ENCODE measurements around the gene MYCL.

The MYCL gene, protein sequence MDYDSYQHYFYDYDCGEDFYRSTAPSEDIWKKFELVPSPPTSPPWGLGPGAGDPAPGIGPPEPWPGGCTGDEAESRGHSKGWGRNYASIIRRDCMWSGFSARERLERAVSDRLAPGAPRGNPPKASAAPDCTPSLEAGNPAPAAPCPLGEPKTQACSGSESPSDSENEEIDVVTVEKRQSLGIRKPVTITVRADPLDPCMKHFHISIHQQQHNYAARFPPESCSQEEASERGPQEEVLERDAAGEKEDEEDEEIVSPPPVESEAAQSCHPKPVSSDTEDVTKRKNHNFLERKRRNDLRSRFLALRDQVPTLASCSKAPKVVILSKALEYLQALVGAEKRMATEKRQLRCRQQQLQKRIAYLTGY

GRCh38 chr1:39901714-39902459 is at the start of gene MYCL:
Gene MYCL (minus strand): TSS chr1:39901917. CDS start chr1:39901434, 483 bp downstream.
- H2AFZ ChIP-seq (ENCODE audit: low read length, unreplicated experiment), result peak within 1 kb of the TSS; percentile 95
- H3K4me3 ChIP-seq (ENCODE audit: low read depth, low read length), result peak within 1 kb of the TSS; percentile 79
- no peaks in the 10 kb centered on the region for H3K36me3 ChIP-seq (ENCODE audit: insufficient read depth, low read length)
- H3K79me2 ChIP-seq (ENCODE audit: control insufficient read depth, insufficient read depth, low read length, unreplicated experiment), result no peaks in the 10 kb centered on the region
- peaks cover 4% of the 10 kb centered on the region for H3K4me1 ChIP-seq (ENCODE audit: control insufficient read depth, insufficient read depth, low read length, unreplicated experiment)
- H3K27me3 ChIP-seq (ENCODE audit: insufficient read depth, low read length), result peaks cover 64% of the 10 kb centered on the region
- no peak within 1 kb of the TSS for H3K27ac ChIP-seq (ENCODE audit: low read depth, low read length)

- no peaks in the 10 kb centered on the region for H3K79me2 ChIP-seq (ENCODE audit: control insufficient read depth, insufficient read depth, low read length, unreplicated experiment)
- peaks cover 5% of the 10 kb centered on the region for H3K4me1 ChIP-seq (ENCODE audit: control insufficient read depth, insufficient read depth, low read length, unreplicated experiment)
- H3K27me3 ChIP-seq (ENCODE audit: insufficient read depth, low read length), result no peaks in the 10 kb centered on the region; the same call in 1 of the 2 replicates
- no peak overlapping the region for H2AFZ ChIP-seq (ENCODE audit: low read length, unreplicated experiment)
- no peak overlapping the region for H3K4me3 ChIP-seq (ENCODE audit: low read depth, low read length)
- no peaks in the 10 kb centered on the region for H3K36me3 ChIP-seq (ENCODE audit: insufficient read depth, low read length)
- no peak overlapping the region for H3K27ac ChIP-seq (ENCODE audit: low read depth, low read length)
These were observed 48.2 kb upstream of the MYCL start for GRCh38 chr1:39949891-39950290.

DNA sequence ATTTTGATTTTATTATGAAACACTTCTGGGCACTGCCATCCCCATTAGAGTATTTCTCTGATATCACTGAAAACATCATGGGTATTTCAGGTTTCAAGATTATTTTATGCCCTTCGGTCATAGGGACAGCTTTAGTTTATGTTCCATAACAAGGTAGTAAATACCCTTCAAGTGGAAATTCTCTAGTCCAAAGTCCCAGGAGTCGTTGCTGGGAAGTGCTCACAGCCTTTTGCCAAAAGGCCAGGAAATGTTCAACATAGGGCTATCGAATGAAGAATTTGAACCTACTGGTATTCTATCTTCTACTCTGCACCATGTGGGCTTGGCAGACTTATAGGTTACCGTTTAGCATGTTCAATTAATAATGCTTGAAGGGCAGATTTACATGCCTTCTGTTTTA is 45.5 kb upstream of the MYCL start:
- peaks cover 6% of the 10 kb centered on the region; the same call in 1 of the 2 replicates for H3K27me3 ChIP-seq (ENCODE audit: insufficient read depth, low read length)
- no peaks in the 10 kb centered on the region for H3K4me1 ChIP-seq (ENCODE audit: control insufficient read depth, insufficient read depth, low read length, unreplicated experiment)
- no peak overlapping the region for H3K27ac ChIP-seq (ENCODE audit: low read depth, low read length)

DNA sequence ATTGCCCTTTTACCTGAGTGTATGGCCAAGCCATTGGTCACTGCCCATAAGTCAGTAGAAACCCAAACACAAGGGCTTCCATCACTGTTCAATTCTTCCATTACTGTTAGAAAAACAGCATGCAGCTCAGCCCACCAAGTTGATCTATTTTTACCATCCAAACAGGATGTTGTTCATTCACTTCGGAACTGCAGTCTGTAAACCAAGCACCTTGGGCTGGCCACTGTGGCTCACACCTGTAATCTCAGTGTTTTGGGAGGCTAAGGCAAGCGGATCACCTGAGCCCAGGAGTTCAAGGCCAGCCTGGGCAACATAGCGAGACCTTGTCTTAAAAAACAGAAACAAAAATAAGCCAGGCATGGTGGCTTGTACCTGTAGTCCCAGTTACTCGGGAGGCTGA is 44.5 kb upstream of the MYCL start:
- H3K27ac ChIP-seq (ENCODE audit: low read depth, low read length), result no peak overlapping the region
- H2AFZ ChIP-seq (ENCODE audit: low read length, unreplicated experiment), result no peak overlapping the region
- no peaks in the 10 kb centered on the region for H3K4me1 ChIP-seq (ENCODE audit: control insufficient read depth, insufficient read depth, low read length, unreplicated experiment)
- no peaks in the 10 kb centered on the region for H3K36me3 ChIP-seq (ENCODE audit: insufficient read depth, low read length)
- H3K27me3 ChIP-seq (ENCODE audit: insufficient read depth, low read length), result peaks cover 6% of the 10 kb centered on the region; the same call in 1 of the 2 replicates
- no peaks in the 10 kb centered on the region for H3K79me2 ChIP-seq (ENCODE audit: control insufficient read depth, insufficient read depth, low read length, unreplicated experiment)
- H3K4me3 ChIP-seq (ENCODE audit: low read depth, low read length), result no peak overlapping the region

More for the DNA sequence above, 45.5 kb upstream of the MYCL start:
- no peak overlapping the region for H3K4me3 ChIP-seq (ENCODE audit: low read depth, low read length)
- H2AFZ ChIP-seq (ENCODE audit: low read length, unreplicated experiment), result no peak overlapping the region
- no peaks in the 10 kb centered on the region for H3K36me3 ChIP-seq (ENCODE audit: insufficient read depth, low read length)
- no peaks in the 10 kb centered on the region for H3K79me2 ChIP-seq (ENCODE audit: control insufficient read depth, insufficient read depth, low read length, unreplicated experiment)

GRCh38 chr1:39944410-39945112 is 42.8 kb upstream of the MYCL start:
- Histone ChIP-seq H3K4me1 (ENCODE audit: control insufficient read depth, insufficient read depth, low read length, unreplicated experiment) (no peaks in the 10 kb centered on the region), H3K27ac (ENCODE audit: low read depth, low read length) (no peak overlapping the region), H2AFZ (ENCODE audit: low read length, unreplicated experiment) (no peak overlapping the region)

GRCh38 chr1:39943471-39944290 is 42.0 kb upstream of the MYCL start:
- Histone ChIP-seq H2AFZ (ENCODE audit: low read length, unreplicated experiment) (no peak overlapping the region), H3K27me3 (ENCODE audit: insufficient read depth, low read length) (peaks cover 6% of the 10 kb centered on the region; the same call in 1 of the 2 replicates), H3K79me2 (ENCODE audit: control insufficient read depth, insufficient read depth, low read length, unreplicated experiment) (no peaks in the 10 kb centered on the region), H3K4me3 (ENCODE audit: low read depth, low read length) (no peak overlapping the region), H3K27ac (ENCODE audit: low read depth, low read length) (no peak overlapping the region), H3K4me1 (ENCODE audit: control insufficient read depth, insufficient read depth, low read length, unreplicated experiment) (no peaks in the 10 kb centered on the region), H3K36me3 (ENCODE audit: insufficient read depth, low read length) (no peaks in the 10 kb centered on the region)

More at GRCh38 chr1:39944410-39945112, 42.8 kb upstream of the MYCL start:
- no peaks in the 10 kb centered on the region for H3K36me3 ChIP-seq (ENCODE audit: insufficient read depth, low read length)
- no peaks in the 10 kb centered on the region for H3K79me2 ChIP-seq (ENCODE audit: control insufficient read depth, insufficient read depth, low read length, unreplicated experiment)
- peaks cover 6% of the 10 kb centered on the region; the same call in 1 of the 2 replicates for H3K27me3 ChIP-seq (ENCODE audit: insufficient read depth, low read length)
- no peak overlapping the region for H3K4me3 ChIP-seq (ENCODE audit: low read depth, low read length)

DNA sequence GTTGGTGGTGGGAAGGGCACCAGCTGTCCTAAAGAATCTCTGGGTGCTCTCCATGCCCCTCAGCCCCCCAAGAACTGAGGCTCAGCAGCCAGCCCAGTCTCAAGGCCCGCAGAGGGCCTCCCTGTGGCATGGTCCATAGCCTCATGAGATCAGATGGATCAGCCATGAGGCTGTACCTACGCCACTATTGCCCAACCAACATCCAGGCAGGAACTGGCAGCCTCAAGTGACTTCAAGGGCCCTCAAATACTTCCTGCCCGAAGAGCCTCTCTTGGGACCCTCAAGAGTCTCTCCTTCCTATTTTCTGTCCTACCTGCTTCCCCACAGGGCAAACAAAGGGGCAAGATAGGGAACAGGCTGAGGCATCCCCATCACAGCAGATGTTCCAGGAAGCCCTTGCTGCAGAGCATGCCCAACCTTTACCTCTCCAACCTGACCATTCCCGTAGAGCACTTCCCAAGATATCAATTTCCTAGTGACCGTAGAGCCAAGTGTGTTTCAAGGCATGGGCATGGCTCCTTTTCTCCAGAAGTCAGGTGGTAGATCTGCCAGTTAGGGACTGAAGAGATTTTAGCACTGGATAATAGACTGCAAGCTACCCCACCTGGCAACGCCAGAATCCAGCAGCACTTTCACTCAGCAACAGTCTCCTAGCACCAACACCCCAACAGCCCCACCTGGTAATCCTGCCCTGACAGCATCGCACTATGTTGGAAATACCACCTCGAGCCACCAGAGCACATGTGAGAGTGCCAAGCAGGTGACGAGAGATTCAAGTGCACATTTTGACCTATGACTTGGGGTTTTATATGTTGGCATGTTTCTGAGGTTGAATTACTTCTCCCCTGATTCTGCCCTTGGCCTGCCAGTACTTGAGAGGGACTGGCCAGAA is 39.5 kb upstream of the MYCL start:
- Histone ChIP-seq H3K27ac (ENCODE audit: low read depth, low read length) (no peak overlapping the region), H3K4me3 (ENCODE audit: low read depth, low read length) (no peak overlapping the region), H3K79me2 (ENCODE audit: control insufficient read depth, insufficient read depth, low read length, unreplicated experiment) (no peaks in the 10 kb centered on the region), H3K4me1 (ENCODE audit: control insufficient read depth, insufficient read depth, low read length, unreplicated experiment) (no peaks in the 10 kb centered on the region), H2AFZ (ENCODE audit: low read length, unreplicated experiment) (no peak overlapping the region), H3K27me3 (ENCODE audit: insufficient read depth, low read length) (peaks cover 6% of the 10 kb centered on the region; the same call in 1 of the 2 replicates), H3K36me3 (ENCODE audit: insufficient read depth, low read length) (no peaks in the 10 kb centered on the region)

DNA sequence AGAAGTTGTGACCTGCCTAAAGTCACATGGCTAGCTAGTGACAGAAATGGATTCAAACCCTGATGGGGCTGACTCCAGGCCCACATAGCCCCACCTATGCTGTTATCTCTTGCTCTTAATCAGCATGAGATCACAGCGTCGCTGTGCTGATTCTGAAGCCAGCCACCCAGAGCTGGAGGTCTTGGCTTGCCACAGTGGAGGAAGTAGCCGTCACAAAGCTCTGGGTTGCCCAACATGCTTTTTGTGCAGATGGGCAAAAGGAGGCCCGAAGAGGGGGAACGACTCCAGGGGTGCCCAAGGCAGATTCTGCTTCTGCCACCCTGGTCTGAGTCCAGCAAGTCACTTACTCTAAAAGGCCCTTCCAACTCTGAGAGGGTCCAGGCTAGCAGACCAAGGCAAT is 38.5 kb upstream of the MYCL start:
- Histone ChIP-seq H3K27me3 (ENCODE audit: insufficient read depth, low read length) (0 out of 2 replicates have a peak, but pooled peaks cover 6% of the 10 kb centered on the region), H2AFZ (ENCODE audit: low read length, unreplicated experiment) (no peak overlapping the region), H3K36me3 (ENCODE audit: insufficient read depth, low read length) (no peaks in the 10 kb centered on the region), H3K4me3 (ENCODE audit: low read depth, low read length) (no peak overlapping the region), H3K4me1 (ENCODE audit: control insufficient read depth, insufficient read depth, low read length, unreplicated experiment) (no peaks in the 10 kb centered on the region), H3K27ac (ENCODE audit: low read depth, low read length) (no peak overlapping the region), H3K79me2 (ENCODE audit: control insufficient read depth, insufficient read depth, low read length, unreplicated experiment) (no peaks in the 10 kb centered on the region)

GRCh38 chr1:39938856-39939255 is 37.1 kb upstream of the MYCL start:
- Histone ChIP-seq H2AFZ (ENCODE audit: low read length, unreplicated experiment) (no peak overlapping the region), H3K36me3 (ENCODE audit: insufficient read depth, low read length) (no peaks in the 10 kb centered on the region), H3K4me3 (ENCODE audit: low read depth, low read length) (no peak overlapping the region), H3K79me2 (ENCODE audit: control insufficient read depth, insufficient read depth, low read length, unreplicated experiment) (no peaks in the 10 kb centered on the region), H3K4me1 (ENCODE audit: control insufficient read depth, insufficient read depth, low read length, unreplicated experiment) (peaks cover 9% of the 10 kb centered on the region), H3K27me3 (ENCODE audit: insufficient read depth, low read length) (0 out of 2 replicates have a peak, but pooled peaks cover 6% of the 10 kb centered on the region), H3K27ac (ENCODE audit: low read depth, low read length) (no peak overlapping the region)

Measured in ACC112 (cell line).